ENCODE results near the gene HSPA2.
"Not testable (repeated sequence)": the region's sequence is repeated elsewhere in the genome, so short reads cannot be mapped to it uniquely, and the experiment has no call there.

HSPA2 gene

GRCh38 chr14:64563696-64564095, 23.2 kb downstream of the HSPA2 start:
- DNase-seq: no peak

DNA sequence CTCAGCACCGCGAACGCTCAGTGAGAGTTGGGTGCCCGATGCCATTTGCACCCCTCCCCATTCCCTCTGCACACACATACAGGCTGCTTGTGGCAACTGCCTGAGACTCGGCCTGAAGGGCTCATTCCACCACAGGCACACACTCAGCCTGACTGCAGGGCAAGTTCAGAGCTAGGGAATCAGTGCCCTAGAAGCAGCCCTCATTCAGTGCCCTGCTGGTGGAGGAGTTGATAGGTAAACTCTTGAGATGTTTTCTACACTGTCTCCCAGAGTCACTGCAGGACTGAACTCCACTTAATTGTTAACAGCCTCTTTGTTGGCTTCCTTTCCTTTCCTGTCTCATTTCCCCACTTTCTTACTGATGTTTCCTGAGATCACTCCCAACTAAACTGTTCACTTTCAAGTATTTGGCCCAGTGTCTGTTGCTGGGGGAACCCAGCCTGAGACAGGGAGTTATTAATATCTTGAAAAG, 26.1 kb downstream of the HSPA2 start:
- DNase-seq: no peak

DNA sequence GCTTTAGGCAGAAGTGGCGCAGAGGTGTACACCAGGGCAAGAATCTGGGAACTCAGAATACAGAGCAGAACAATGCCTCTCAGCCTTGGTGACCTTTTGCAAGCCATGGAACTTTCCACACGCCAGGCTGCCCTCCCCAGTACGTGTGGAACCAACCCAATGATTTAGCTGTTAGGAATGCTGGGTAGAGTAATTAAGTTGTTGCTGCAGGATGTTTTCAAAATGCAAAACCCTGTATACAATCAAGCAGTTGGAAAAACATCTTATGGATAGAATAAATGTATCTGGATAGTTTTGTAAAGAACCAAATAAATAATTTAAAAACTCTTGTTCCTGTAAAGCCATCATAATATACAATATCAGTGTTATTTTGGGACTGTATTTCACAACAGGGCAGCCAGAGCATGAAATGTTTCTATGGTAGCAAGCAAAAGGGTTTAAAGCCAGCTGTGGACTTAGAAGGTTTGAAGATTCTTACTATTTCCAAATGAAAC, 28.6 kb downstream of the HSPA2 start:
- no peak for DNase-seq

DNA sequence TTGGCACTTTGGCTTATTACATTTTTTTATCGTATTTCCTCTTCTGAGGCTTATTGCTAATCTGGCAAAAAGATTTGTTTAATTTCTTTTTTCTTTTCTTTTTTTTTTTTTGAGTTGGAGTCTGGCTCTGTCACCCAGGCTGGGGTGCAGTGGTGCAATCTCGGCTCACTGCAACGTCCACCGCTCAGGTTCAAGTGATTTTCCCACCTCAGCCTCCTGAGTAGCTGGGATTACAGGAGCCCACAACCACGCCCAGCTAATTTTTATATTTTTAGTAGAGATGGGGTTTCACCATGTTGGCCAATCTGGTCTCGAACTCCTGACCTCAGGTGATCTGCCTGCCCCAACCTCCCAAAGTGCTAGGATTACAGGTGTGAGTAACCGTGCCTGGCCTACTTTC, 29.1 kb downstream of the HSPA2 start:
- DNase-seq: not testable (repeated sequence)

DNA sequence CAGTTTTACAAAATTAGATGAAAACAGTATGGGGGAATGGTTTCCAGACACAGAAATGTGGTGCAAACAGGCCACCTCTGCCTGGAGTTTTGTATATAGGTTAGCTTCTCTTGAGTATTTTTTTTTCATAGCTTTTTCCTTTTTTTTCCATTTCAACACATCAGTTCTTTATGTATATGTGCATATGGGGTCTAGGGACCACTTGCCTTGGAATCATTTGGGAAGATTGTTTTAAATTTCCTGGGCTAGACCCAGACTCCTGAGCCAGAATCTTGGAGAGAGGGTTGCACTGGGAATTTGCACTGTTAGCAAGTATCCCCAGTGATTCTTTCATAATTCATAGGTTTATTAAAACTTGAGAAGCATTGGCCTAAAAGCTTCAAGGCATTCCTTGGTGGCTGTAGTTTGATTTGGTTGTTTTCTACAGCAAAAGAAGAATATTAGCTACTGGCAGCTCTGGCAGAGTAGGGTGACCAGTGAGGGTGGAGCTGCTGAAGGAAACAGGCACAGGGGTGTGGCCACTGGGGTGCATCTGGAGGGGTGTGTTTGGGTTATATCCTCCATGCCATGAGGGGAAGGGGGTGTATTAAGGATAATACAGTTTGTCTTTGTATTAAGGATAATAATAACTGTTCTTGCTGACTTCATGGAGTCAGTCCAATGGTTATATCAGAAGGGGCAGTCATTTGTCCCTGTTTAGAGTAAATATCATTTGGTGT, 32.0 kb downstream of the HSPA2 start:
- no peak for DNase-seq

DNA sequence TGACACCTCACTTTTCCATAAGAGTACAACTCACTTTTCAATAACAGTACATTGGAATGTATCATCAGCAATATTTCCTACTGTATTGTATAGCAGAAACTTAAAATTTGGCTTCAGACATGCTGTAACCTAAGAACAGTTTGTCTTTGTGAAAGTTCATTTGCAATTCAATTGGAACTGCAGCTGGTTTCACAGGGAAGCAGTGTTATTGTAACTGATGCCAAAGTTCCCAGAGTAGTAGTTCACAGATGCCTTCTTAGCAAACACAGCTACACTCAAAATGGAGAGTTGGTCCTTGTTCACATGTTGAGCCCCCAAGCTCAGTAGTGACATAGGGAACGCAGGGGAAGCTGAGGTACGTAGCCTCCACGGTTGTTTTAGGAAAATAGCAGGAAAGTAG, 32.6 kb downstream of the HSPA2 start:
- DNase-seq: no peak

GRCh38 chr14:64574371-64575107, 34.0 kb downstream of the HSPA2 start:
- DNase-seq: no peak

DNA sequence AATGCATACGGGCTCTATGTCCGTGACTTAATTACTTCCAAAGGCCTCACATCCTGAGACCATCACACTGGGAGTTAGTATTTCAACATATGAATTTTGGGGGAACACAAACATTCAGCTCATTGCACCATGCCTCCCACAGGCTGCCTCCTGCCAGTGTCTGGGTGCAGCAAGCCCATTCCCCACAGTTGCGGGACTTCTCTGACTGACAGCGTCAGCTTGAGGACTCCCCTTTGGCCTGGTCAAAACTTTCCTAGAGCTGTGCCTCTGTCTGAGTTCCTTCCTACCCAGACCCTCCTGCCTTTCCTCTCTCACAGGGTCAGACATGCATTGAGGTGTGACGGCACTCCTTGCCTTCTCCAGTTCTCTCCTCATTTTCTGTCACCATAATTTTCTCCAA, 36.7 kb downstream of the HSPA2 start:
- DNase-seq: no peak

- DNase-seq: no peak
These were observed 39.9 kb downstream of the HSPA2 start for GRCh38 chr14:64580467-64580866.

GRCh38 chr14:64581363-64581762, 40.8 kb downstream of the HSPA2 start:
- DNase-seq: no peak

DNA sequence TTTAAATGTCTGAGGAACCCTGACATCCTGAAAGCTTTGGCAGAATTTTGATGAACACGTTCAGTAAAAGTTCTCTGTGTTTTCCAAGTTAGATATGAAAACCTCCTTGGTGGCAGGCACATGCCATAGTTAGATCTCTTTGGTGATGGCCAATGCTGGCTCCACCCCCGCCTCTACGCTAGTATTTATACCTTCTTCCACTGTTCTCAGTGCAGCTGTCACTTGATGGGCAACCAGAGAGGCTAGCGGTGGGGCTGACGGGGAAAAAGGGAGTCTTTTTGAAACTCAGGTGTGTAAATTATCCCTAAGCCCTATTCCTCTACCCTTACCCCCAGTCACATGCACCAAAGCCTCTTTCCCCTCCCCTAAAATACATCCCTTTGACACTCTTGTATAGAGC, 41.3 kb downstream of the HSPA2 start:
- DNase-seq: no peak

DNA sequence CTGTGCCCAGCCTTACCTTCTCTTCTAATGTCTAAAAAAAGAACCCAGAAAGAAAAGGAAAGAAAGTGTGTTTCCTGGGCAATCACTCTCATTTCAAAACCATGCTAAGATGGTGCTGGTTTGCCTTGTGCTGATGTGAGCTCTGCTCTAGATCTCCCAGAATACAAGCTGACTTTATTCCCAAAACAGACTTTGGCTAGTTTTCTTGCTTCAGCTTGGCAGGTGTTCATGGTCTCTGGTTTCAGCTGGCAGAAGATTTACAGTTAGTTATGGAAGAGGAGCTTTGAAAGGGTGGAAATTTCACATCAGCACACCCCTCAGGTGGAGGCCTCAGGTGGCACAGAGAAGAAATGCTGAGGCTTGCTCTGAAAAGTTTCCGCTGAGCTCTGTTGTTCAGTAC, 43.6 kb downstream of the HSPA2 start:
- no peak for DNase-seq

DNA sequence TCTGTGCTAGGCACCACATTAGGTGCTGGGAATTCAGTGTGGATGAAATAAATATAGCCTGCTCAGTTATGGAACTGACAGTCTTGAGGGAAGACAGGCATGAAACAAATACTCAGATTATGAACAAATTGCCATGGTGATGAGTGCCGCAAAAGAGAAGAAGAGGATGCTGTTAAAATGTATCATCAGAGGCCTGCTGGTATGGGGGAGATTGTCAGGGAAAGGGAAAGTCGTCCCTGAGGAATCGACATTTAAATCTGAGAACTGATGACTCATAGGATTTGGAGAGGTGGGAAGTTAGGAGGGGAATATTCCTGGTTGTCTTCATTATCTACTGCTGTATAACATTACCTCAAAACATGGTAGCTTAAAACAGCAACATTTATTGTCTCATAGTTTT, 51.3 kb downstream of the HSPA2 start:
- no peak for DNase-seq

Data from suppressor macrophage treated with lipopolysaccharide for 1 hour (primary cell).